Keratinocyte (primary cell): ENCODE data around the gene ADPRS. TPM values are rescaled to one million over a fixed set of nuclear protein-coding genes. Genes with fewer than 3 reads are reported as not detected.

ENCODE experiments used
- DNase-seq: peaks from one replicate; pipeline ENCODE4 v3.0.0-alpha.2; 2011; ENCODE audit warnings: low read depth, missing footprints, low spot score
- FAIRE-seq: peaks from 2 replicates; lab custom pipeline; 2011; peaks lifted over from hg19 to GRCh38; lab: Jason Lieb, UNC
- H2AFZ ChIP-seq: 2 replicates; pipeline ENCODE4 v1.6.0; 2012; ENCODE audit warnings: low read length, control low read depth, inconsistent platforms; ENCODE audit not compliant: control insufficient read depth
- H3K27ac ChIP-seq: 2 replicates; pipeline ENCODE4 v1.5.1; 2011; ENCODE audit warnings: low read length; ENCODE audit not compliant: control insufficient read depth, insufficient read depth
- H3K27me3 ChIP-seq: 3 replicates; pipeline ENCODE4 v1.6.0; 2011; ENCODE audit warnings: low read length; ENCODE audit not compliant: control insufficient read depth, insufficient read depth; ENCODE audit errors: extremely low read depth
- H3K36me3 ChIP-seq, 2 experiments: 2 replicates in 1 of 2; 3 replicates in 1 of 2; pipeline ENCODE4 v1.5.1; 2011; ENCODE audit warnings: low read length in 2 of 2, mild to moderate bottlenecking in 1 of 2; ENCODE audit not compliant: control insufficient read depth in 2 of 2, insufficient read depth in 2 of 2; ENCODE audit errors: extremely low read depth in 1 of 2
- H3K4me1 ChIP-seq: 3 replicates; pipeline ENCODE4 v1.5.1; 2011; ENCODE audit warnings: low read length; ENCODE audit not compliant: control insufficient read depth, insufficient read depth; ENCODE audit errors: extremely low read depth
- H3K4me2 ChIP-seq: 3 replicates; pipeline ENCODE4 v1.6.0; 2011; ENCODE audit warnings: low read depth, low read length; ENCODE audit not compliant: control insufficient read depth, insufficient read depth; ENCODE audit errors: extremely low read depth
- H3K4me3 ChIP-seq, 3 experiments: fragments of 200-600 bp in 1 of 3; sonication (generic) in 1 of 3; 2 replicates in 2 of 3; 3 replicates in 1 of 3; pipeline ENCODE4 v1.5.1; 2011 to 2016; ENCODE audit warnings: low read length in 3 of 3, mild to moderate bottlenecking in 3 of 3, control low read depth in 2 of 3, inconsistent platforms in 1 of 3, low read depth in 1 of 3, mixed read lengths in 1 of 3, mixed run types in 1 of 3, moderate library complexity in 1 of 3; ENCODE audit not compliant: control insufficient read depth in 2 of 3, insufficient read depth in 2 of 3; ENCODE audit errors: extremely low read depth in 1 of 3
- H3K79me2 ChIP-seq: 2 replicates; pipeline ENCODE4 v1.6.0; 2012; ENCODE audit warnings: low read length; ENCODE audit not compliant: control insufficient read depth, insufficient read depth
- H3K9ac ChIP-seq: 3 replicates; pipeline ENCODE4 v1.6.0; 2011; ENCODE audit warnings: low read length; ENCODE audit not compliant: control insufficient read depth, insufficient read depth; ENCODE audit errors: extremely low read depth
- H3K9me1 ChIP-seq: 3 replicates; pipeline ENCODE4 v1.6.0; 2011; ENCODE audit warnings: low read length; ENCODE audit not compliant: control insufficient read depth, insufficient read depth; ENCODE audit errors: extremely low read depth
- H3K9me3 ChIP-seq: 2 replicates; pipeline ENCODE4 v1.5.1; 2012; ENCODE audit warnings: low read depth, low read length; ENCODE audit not compliant: control insufficient read depth
- H4K20me1 ChIP-seq: 3 replicates; pipeline ENCODE4 v1.6.0; 2011; ENCODE audit warnings: low read length; ENCODE audit not compliant: control insufficient read depth, insufficient read depth; ENCODE audit errors: extremely low read depth
- EZH2 ChIP-seq: IDR thresholded peaks from one replicate; pipeline ENCODE4 v1.6.1; 2012; ENCODE audit warnings: inconsistent platforms, mild to moderate bottlenecking, low read length, moderate library complexity
- dilution Hi-C: fragments of 300-500 bp; cut with MboI; formaldehyde crosslinking; loops from one replicate; pipeline ENCODE4 v1.7.0; 2020; ENCODE audit warnings: low sequenced_read_pairs; ENCODE audit not compliant: extremely low pct_ligation_motif_present
- polyA plus RNA-seq, 5 experiments: library from polyadenylated mRNA; depleted of rRNA in 3 of 5; stranded (reverse) in 3 of 5; stranded (forward) in 1 of 5; unstranded in 1 of 5; fragments of >200 nt; gene quantifications; 1 replicate in 1 of 5; 2 replicates in 3 of 5; 3 replicates in 1 of 5; pipeline versions ENCODE4 v1.2.1 to v1.2.3, GENCODE V29; 2011 to 2012; ENCODE audit warnings: missing spikeins in 2 of 5, low read depth in 1 of 5, low replicate concordance in 1 of 5
- TF ChIP-seq, protein P1 (sequence below), 3 experiments: IDR thresholded peaks in 1 of 3; conservative IDR thresholded peaks in 1 of 3; optimal IDR thresholded peaks in 1 of 3; 2 replicates in 2 of 3; 3 replicates in 1 of 3; pipeline versions ENCODE3 to v1.5.1; 2011; ENCODE audit warnings: low read length in 3 of 3, mild to moderate bottlenecking in 3 of 3, moderate library complexity in 2 of 3, control low read depth in 1 of 3, inconsistent platforms in 1 of 3; ENCODE audit not compliant: insufficient read depth in 2 of 3; ENCODE audit errors: extremely low read depth in 1 of 3

Gene ADPRS
- polyA plus RNA-seq, 1 donor (not counting 4 experiments of a cell fraction or from before 2014, with no cell fraction given): 33.1 TPM

DNA sequence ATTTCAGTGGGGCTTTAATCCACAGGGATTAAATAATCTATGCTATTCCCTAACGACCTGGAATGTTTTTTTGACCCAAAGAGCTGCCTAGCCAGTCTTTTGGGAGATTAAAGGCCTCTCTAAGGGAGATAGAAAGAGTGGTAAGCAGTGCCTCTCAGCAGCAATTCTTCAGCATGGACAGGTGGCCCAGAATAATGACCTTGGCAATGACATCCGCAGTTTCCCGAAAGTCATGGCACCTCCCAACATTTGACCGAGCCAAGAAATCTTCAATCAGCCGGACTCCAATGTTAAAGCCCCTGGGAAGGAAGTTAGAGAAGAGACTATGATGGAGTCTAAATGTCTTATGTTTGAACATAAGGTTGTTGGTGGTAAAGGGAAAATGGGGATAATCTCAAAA lies 50.8 kb downstream of the ADPRS start:
- Histone ChIP-seq H3K36me3 (peaks cover 11 to 40% of the 10 kb centered on the region in 2 experiments), H3K4me2 (no peak overlapping the region), H3K4me3 (no peak overlapping the region), H3K9ac (no peak overlapping the region), H3K9me1 (peaks cover 3% of the 10 kb centered on the region), H3K4me1 (peaks cover 37% of the 10 kb centered on the region), H2AFZ (no peak overlapping the region), H3K27ac (no peak overlapping the region), H3K79me2 (peaks cover 51% of the 10 kb centered on the region), H3K9me3 (no peaks in the 10 kb centered on the region), H4K20me1 (peaks cover 3% of the 10 kb centered on the region), H3K27me3 (no peaks in the 10 kb centered on the region)
- dilution Hi-C loops: no loop called here
- no peak for DNase-seq
- TF ChIP-seq, protein P1, sequence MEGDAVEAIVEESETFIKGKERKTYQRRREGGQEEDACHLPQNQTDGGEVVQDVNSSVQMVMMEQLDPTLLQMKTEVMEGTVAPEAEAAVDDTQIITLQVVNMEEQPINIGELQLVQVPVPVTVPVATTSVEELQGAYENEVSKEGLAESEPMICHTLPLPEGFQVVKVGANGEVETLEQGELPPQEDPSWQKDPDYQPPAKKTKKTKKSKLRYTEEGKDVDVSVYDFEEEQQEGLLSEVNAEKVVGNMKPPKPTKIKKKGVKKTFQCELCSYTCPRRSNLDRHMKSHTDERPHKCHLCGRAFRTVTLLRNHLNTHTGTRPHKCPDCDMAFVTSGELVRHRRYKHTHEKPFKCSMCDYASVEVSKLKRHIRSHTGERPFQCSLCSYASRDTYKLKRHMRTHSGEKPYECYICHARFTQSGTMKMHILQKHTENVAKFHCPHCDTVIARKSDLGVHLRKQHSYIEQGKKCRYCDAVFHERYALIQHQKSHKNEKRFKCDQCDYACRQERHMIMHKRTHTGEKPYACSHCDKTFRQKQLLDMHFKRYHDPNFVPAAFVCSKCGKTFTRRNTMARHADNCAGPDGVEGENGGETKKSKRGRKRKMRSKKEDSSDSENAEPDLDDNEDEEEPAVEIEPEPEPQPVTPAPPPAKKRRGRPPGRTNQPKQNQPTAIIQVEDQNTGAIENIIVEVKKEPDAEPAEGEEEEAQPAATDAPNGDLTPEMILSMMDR (optimal IDR thresholded peaks at IDR 0.05 in 1 of 3, IDR thresholded peaks at IDR 0.05 in 1 of 3, conservative IDR thresholded peaks at IDR 0.05 in 1 of 3; ENCODE audit: extremely low read depth in 1 of 3, insufficient read depth in 2 of 3, low read length in 3 of 3): no peak
- TF ChIP-seq EZH2: no peak
- no peak for FAIRE-seq

DNA sequence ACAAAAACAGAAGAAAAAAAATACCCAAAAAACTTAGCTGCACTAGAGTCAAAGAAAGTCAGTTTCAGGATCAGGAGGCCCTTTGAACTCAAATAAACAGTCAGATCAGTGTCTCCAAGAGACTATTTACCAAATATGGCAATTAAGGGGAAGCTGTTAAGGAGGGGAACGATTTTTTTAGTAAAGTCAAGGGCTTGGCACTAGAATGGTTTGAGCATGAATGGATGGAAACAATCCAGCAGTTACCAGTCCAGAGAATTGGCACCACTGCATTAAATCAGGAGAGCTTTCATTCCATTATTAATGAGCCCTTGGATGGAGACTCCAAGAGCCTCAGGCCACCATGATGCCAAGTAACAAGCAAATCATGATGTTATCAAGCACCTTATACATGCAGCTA lies 53.4 kb downstream of the ADPRS start:
- TF ChIP-seq, protein P1 (optimal IDR thresholded peaks at IDR 0.05 in 1 of 3, IDR thresholded peaks at IDR 0.05 in 1 of 3, conservative IDR thresholded peaks at IDR 0.05 in 1 of 3; ENCODE audit: extremely low read depth in 1 of 3, insufficient read depth in 2 of 3, low read length in 3 of 3): no peak
- TF ChIP-seq EZH2: no peak
- Histone ChIP-seq H3K4me3 (no peak overlapping the region), H3K4me1 (peaks cover 11% of the 10 kb centered on the region), H3K36me3 (peaks cover 15 to 35% of the 10 kb centered on the region in 2 experiments), H3K9me3 (no peaks in the 10 kb centered on the region), H4K20me1 (peaks cover 3% of the 10 kb centered on the region), H3K27me3 (no peaks in the 10 kb centered on the region), H3K9me1 (peaks cover 3% of the 10 kb centered on the region), H3K79me2 (peaks cover 68% of the 10 kb centered on the region), H3K9ac (no peak overlapping the region), H2AFZ (no peak overlapping the region), H3K4me2 (no peak overlapping the region), H3K27ac (no peak overlapping the region)
- dilution Hi-C loops: no loop called here
- DNase-seq (no peak), FAIRE-seq (no peak)
